Colonic mucosa (tissue), 4 donors: ENCODE data around the gene NTRK3. TPM values are rescaled to one million over a fixed set of nuclear protein-coding genes. Genes with fewer than 3 reads are reported as not detected.

Source experiments
- DNase-seq: peaks from one replicate; pipeline ENCODE4 v3.0.0-alpha.2; 2020
- H3K27ac ChIP-seq: fragments of 200-600 bp; one replicate; pipeline ENCODE4 v1.8.0; 2021
- H3K27me3 ChIP-seq: fragments of 200-600 bp; one replicate; pipeline ENCODE4 v1.8.0; 2021
- H3K36me3 ChIP-seq: fragments of 200-600 bp; one replicate; pipeline ENCODE4 v1.8.0; 2021
- H3K4me1 ChIP-seq: fragments of 200-600 bp; one replicate; pipeline ENCODE4 v1.8.0; 2021; ENCODE audit warnings: mild to moderate bottlenecking
- H3K4me3 ChIP-seq: fragments of 200-600 bp; one replicate; pipeline ENCODE4 v1.8.0; 2021
- H3K9ac ChIP-seq, 2 donors: one replicate each; pipeline ENCODE4 v1.7.0; 2013; ENCODE audit warnings: control low read depth in 2 of 2, low read depth in 2 of 2, low read length in 2 of 2
- H3K9me3 ChIP-seq: fragments of 200-600 bp; one replicate; pipeline ENCODE4 v1.8.0; 2021
- intact Hi-C: fragments of 100-400 bp; cut with DNase I; formaldehyde crosslinking; loops from one replicate; pipeline ENCODE4 v1.14.1; 2022
- total RNA-seq, 2 donors: library from RNA; stranded (reverse); fragmentation: NEBNext Ultra II Directional in 1 of 2; extraction: Animal tissue kit (Norgen Biotek cat#: 25700) in 1 of 2; gene quantifications; one replicate each; pipeline ENCODE4 v1.2.1, GENCODE V29; 2021
- TF ChIP-seq, protein P1 (sequence below): fragments of 200-600 bp; IDR thresholded peaks from one replicate; pipeline ENCODE4 v1.8.0; 2022; ENCODE audit warnings: antibody characterized with exemption, mild to moderate bottlenecking
- donor health status: healthy.
- donor health status: DM: no; HTN: no; CAD: no.
- donor health status: DM: no; HTN: no; CAD: no.

NTRK3 gene
- total RNA-seq, 2 donors from 2014 or later: 1.2 to 1.5 TPM

- intact Hi-C loops: loop anchor here (10.0 kb wide), 1 partner anchor 1619 kb away; no protein-coding TSS in a partner anchor
These were observed 12.4 kb downstream of the NTRK3 start for GRCh38 chr15:88243895-88244787.

DNA sequence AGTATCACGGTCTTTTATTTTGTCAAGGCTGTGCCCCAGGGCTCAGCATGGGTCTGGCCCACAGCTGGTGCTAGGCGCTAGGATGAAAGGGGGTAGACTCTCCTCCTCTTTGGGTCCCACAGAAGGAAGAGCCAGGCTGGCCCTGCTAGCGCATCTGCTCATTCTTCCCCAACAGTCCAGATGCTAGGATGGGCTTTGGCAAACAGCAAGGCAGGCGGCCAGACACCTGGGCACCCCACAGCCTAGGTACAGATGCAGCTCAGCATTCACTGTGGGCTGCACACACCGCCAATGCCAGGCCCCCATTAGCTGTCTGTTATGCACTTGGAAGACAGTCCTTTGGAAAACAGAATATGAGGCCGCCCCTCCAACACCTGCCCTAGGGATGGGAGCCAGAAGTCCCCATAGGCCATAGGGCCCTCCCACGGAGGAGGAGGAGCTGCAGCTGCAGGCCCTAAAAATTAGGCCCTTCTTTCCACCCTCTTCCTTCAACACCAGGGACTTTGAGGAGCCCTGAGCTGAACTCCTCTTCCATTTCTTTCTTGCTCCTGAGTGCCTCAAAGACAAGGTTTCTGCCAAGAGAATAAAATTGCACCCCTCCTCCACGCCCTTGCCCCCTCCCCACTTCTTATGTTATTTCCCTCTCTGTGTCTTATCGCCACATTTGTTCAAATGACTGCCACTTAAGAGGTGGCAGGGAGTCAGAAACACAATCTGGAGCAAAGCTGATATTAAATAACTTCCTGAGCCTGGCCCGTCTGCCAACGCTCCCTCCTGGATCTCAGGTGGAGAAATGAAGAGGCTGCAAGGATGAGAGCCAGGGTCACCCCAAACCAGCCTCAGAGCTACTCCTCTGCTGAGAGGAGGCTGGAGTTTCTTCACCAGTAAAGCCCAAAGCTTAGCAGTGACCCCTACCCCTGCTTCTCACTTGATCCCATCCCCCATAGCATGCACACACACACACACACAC, 13.7 kb downstream of the NTRK3 start:
- Histone ChIP-seq H3K4me1 (no peaks in the 10 kb centered on the region), H3K27ac (no peak overlapping the region), H3K27me3 (no peaks in the 10 kb centered on the region), H3K4me3 (no peak overlapping the region), H3K9me3 (no peaks in the 10 kb centered on the region), H3K9ac (no peak overlapping the region), H3K36me3 (no peaks in the 10 kb centered on the region)
- TF ChIP-seq, protein P1, sequence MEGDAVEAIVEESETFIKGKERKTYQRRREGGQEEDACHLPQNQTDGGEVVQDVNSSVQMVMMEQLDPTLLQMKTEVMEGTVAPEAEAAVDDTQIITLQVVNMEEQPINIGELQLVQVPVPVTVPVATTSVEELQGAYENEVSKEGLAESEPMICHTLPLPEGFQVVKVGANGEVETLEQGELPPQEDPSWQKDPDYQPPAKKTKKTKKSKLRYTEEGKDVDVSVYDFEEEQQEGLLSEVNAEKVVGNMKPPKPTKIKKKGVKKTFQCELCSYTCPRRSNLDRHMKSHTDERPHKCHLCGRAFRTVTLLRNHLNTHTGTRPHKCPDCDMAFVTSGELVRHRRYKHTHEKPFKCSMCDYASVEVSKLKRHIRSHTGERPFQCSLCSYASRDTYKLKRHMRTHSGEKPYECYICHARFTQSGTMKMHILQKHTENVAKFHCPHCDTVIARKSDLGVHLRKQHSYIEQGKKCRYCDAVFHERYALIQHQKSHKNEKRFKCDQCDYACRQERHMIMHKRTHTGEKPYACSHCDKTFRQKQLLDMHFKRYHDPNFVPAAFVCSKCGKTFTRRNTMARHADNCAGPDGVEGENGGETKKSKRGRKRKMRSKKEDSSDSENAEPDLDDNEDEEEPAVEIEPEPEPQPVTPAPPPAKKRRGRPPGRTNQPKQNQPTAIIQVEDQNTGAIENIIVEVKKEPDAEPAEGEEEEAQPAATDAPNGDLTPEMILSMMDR: no peak
- intact Hi-C loops: loop anchor here (10.0 kb wide), 1 partner anchor 1618 kb away; no protein-coding TSS in a partner anchor
- DNase-seq: no peak

More at GRCh38 chr15:88243895-88244787, 12.4 kb downstream of the NTRK3 start:
- no peak overlapping the region for H3K9ac ChIP-seq
- no peak for DNase-seq
- H3K36me3 ChIP-seq: no peaks in the 10 kb centered on the region
- no peak overlapping the region for H3K27ac ChIP-seq
- H3K4me1 ChIP-seq: no peaks in the 10 kb centered on the region
- no peak overlapping the region for H3K4me3 ChIP-seq
- H3K27me3 ChIP-seq: no peaks in the 10 kb centered on the region
- TF ChIP-seq, protein P1: peak; percentile 44
- no peaks in the 10 kb centered on the region for H3K9me3 ChIP-seq

- no peak overlapping the region for H3K4me3 ChIP-seq
- no peaks in the 10 kb centered on the region for H3K9me3 ChIP-seq
- intact Hi-C loops: loop anchor here (10.0 kb wide), 1 partner anchor 1617 kb away; no protein-coding TSS in a partner anchor
- no peak for DNase-seq
- no peak overlapping the region for H3K27ac ChIP-seq
- TF ChIP-seq, protein P1: no peak
- no peaks in the 10 kb centered on the region for H3K36me3 ChIP-seq
- H3K9ac ChIP-seq: no peak overlapping the region
- H3K4me1 ChIP-seq: no peaks in the 10 kb centered on the region
- H3K27me3 ChIP-seq: no peaks in the 10 kb centered on the region
These were observed 15.1 kb downstream of the NTRK3 start for GRCh38 chr15:88241461-88241860.

- Histone ChIP-seq H3K27me3 (no peaks in the 10 kb centered on the region), H3K9ac (no peak overlapping the region), H3K27ac (no peak overlapping the region), H3K9me3 (no peaks in the 10 kb centered on the region), H3K36me3 (no peaks in the 10 kb centered on the region), H3K4me3 (no peak overlapping the region), H3K4me1 (no peaks in the 10 kb centered on the region)
- intact Hi-C loops: loop anchor here (10.0 kb wide), 1 partner anchor 1616 kb away; no protein-coding TSS in a partner anchor
- TF ChIP-seq, protein P1: no peak
- DNase-seq: no peak
These were observed 15.5 kb downstream of the NTRK3 start for GRCh38 chr15:88241060-88241459.

GRCh38 chr15:88239594-88239993, 16.9 kb downstream of the NTRK3 start:
- H3K27me3 ChIP-seq: no peaks in the 10 kb centered on the region
- no peak overlapping the region for H3K9ac ChIP-seq
- intact Hi-C loops: no loop called here
- DNase-seq: no peak
- H3K9me3 ChIP-seq: no peaks in the 10 kb centered on the region
- TF ChIP-seq, protein P1: no peak
- H3K36me3 ChIP-seq: no peaks in the 10 kb centered on the region
- H3K27ac ChIP-seq: no peak overlapping the region
- no peak overlapping the region for H3K4me3 ChIP-seq
- H3K4me1 ChIP-seq: no peaks in the 10 kb centered on the region
